Stimulated activated naive CD8-positive, alpha-beta T cell treated with anti-CD3 and anti-CD28 coated beads, Interleukin-15, Interleukin-2, amounts not matched to agents 100 U/mL and 50 U/mL, for 24 hours (primary cell): ENCODE results near the gene ATXN1L.
"Not testable (repeated sequence)": the region's sequence is repeated elsewhere in the genome, so short reads cannot be mapped to it uniquely, and the experiment has no call there.

Source experiments
- ATAC-seq: fragments of 150-1000 bp; cut with Tn5 transposase; one replicate; pipeline ENCODE4 v1.10.0; 2021
- DNase-seq: peaks from one replicate; pipeline ENCODE4 v3.0.0; 2021

The ATXN1L gene

GRCh38 chr16:71894229-71894920 is 48.6 kb downstream of the ATXN1L start:
- peak; percentile 42 for DNase-seq
- ATAC-seq: peak; percentile 3

GRCh38 chr16:71894921-71895678 is 49.3 kb downstream of the ATXN1L start, which contains the start of gene IST1:
IST1 (plus strand) TSS chr16:71895531; CDS start chr16:71915641, 20,110 bp downstream.
- ATAC-seq (peak; percentile 95), DNase-seq (peak; percentile 97)

GRCh38 chr16:71895679-71896365 is 50.0 kb downstream of the ATXN1L start:
- DNase-seq (no peak), ATAC-seq (peak; percentile 13)

GRCh38 chr16:71896764-71897368 is 51.1 kb downstream of the ATXN1L start:
- ATAC-seq: no peak

GRCh38 chr16:71899171-71899570 is 53.4 kb downstream of the ATXN1L start:
- no peak for DNase-seq

More at GRCh38 chr16:71896764-71897368, 51.1 kb downstream of the ATXN1L start:
- DNase-seq: no peak

GRCh38 chr16:71902656-71903365 is 57.0 kb downstream of the ATXN1L start:
- ATAC-seq: no peak

More at GRCh38 chr16:71899171-71899570, 53.4 kb downstream of the ATXN1L start:
- no peak for ATAC-seq

GRCh38 chr16:71903608-71904007 is 57.8 kb downstream of the ATXN1L start:
- no peak for DNase-seq
- no peak for ATAC-seq

More at GRCh38 chr16:71902656-71903365, 57.0 kb downstream of the ATXN1L start:
- no peak for DNase-seq

- DNase-seq (no peak), ATAC-seq (no peak)
These were observed 58.5 kb downstream of the ATXN1L start for GRCh38 chr16:71904239-71904638.

- not testable (repeated sequence) for ATAC-seq, DNase-seq
These were observed 60.0 kb downstream of the ATXN1L start for GRCh38 chr16:71905765-71906164.
